ENCODE results near the gene CYTH4.

DNA sequence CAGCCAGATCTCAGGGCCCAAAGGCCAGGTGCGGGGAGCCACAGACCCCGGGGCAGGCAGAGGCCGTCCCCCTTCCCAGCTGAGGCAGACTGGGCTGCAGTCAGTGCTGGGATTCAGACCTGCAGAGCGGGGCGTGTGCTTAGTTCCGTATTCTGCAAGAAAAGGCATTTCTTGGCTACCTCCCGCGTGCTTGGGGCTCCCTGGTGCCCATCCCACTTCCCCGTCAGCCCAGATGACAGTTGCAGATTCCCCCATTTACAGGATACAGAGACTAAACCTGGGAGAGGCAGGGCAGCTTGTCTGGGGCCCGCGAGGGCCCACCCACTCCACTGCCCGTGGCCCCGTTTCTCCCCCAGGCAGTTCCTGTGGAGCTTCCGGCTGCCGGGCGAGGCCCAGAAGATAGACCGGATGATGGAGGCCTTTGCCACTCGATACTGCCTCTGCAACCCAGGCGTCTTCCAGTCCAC is 18.3 kb downstream of the CYTH4 start:
- TF ChIP-seq, protein P1, sequence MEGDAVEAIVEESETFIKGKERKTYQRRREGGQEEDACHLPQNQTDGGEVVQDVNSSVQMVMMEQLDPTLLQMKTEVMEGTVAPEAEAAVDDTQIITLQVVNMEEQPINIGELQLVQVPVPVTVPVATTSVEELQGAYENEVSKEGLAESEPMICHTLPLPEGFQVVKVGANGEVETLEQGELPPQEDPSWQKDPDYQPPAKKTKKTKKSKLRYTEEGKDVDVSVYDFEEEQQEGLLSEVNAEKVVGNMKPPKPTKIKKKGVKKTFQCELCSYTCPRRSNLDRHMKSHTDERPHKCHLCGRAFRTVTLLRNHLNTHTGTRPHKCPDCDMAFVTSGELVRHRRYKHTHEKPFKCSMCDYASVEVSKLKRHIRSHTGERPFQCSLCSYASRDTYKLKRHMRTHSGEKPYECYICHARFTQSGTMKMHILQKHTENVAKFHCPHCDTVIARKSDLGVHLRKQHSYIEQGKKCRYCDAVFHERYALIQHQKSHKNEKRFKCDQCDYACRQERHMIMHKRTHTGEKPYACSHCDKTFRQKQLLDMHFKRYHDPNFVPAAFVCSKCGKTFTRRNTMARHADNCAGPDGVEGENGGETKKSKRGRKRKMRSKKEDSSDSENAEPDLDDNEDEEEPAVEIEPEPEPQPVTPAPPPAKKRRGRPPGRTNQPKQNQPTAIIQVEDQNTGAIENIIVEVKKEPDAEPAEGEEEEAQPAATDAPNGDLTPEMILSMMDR (conservative IDR thresholded peaks at IDR 0.05; ENCODE audit: low read depth in 2 of 2), result no peak
- TF ChIP-seq EZH2 (IDR thresholded peaks at IDR 0.05; ENCODE audit: low read depth, unreplicated experiment) (no peak), POLR2AphosphoS5 (IDR thresholded peaks at IDR 0.05; ENCODE audit: low read depth) (no peak), JUNB (IDR thresholded peaks at IDR 0.05; ENCODE audit: unreplicated experiment) (no peak)
- TF ChIP-seq, protein P2, sequence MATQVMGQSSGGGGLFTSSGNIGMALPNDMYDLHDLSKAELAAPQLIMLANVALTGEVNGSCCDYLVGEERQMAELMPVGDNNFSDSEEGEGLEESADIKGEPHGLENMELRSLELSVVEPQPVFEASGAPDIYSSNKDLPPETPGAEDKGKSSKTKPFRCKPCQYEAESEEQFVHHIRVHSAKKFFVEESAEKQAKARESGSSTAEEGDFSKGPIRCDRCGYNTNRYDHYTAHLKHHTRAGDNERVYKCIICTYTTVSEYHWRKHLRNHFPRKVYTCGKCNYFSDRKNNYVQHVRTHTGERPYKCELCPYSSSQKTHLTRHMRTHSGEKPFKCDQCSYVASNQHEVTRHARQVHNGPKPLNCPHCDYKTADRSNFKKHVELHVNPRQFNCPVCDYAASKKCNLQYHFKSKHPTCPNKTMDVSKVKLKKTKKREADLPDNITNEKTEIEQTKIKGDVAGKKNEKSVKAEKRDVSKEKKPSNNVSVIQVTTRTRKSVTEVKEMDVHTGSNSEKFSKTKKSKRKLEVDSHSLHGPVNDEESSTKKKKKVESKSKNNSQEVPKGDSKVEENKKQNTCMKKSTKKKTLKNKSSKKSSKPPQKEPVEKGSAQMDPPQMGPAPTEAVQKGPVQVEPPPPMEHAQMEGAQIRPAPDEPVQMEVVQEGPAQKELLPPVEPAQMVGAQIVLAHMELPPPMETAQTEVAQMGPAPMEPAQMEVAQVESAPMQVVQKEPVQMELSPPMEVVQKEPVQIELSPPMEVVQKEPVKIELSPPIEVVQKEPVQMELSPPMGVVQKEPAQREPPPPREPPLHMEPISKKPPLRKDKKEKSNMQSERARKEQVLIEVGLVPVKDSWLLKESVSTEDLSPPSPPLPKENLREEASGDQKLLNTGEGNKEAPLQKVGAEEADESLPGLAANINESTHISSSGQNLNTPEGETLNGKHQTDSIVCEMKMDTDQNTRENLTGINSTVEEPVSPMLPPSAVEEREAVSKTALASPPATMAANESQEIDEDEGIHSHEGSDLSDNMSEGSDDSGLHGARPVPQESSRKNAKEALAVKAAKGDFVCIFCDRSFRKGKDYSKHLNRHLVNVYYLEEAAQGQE (IDR thresholded peaks at IDR 0.05; ENCODE audit: unreplicated experiment), result no peak

Data from GM23338 (cell line).